ENCODE measurements around the gene RNF43.

DNA sequence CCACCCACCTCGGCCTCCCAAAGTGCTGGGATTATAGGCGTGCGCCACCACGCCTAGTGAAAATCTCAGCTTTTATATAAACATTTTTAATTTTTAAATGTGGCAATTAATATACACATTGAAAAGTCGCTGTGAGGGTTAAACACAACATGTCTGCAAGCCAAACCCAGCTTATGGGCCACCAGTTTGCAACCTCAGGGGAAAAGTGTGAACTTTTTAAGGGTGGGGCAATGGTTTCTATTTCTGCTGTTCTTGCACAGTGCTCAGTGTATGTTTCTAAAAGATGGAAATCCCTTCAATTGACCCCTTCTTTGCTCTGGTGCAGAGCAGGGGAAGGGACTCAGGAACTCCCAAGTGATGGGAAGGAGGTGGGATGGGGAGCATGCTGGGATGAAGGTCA, 47.0 kb downstream of the RNF43 start:
- TF ChIP-seq, protein P1, sequence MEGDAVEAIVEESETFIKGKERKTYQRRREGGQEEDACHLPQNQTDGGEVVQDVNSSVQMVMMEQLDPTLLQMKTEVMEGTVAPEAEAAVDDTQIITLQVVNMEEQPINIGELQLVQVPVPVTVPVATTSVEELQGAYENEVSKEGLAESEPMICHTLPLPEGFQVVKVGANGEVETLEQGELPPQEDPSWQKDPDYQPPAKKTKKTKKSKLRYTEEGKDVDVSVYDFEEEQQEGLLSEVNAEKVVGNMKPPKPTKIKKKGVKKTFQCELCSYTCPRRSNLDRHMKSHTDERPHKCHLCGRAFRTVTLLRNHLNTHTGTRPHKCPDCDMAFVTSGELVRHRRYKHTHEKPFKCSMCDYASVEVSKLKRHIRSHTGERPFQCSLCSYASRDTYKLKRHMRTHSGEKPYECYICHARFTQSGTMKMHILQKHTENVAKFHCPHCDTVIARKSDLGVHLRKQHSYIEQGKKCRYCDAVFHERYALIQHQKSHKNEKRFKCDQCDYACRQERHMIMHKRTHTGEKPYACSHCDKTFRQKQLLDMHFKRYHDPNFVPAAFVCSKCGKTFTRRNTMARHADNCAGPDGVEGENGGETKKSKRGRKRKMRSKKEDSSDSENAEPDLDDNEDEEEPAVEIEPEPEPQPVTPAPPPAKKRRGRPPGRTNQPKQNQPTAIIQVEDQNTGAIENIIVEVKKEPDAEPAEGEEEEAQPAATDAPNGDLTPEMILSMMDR (IDR thresholded peaks at IDR 0.05; ENCODE audit: low read length): no peak
- no peak for TF ChIP-seq EZH2 (IDR thresholded peaks at IDR 0.05; ENCODE audit: borderline replicate concordance, low read length)
